Esophagus muscularis mucosa (tissue), 4 donors: Measurements from ENCODE around the gene PPP4R4.

Experiments
- EP300 ChIP-seq: sonication (generic); formaldehyde crosslinking; IDR thresholded peaks from one replicate; pipeline ENCODE4 v1.6.1; 2017; ENCODE audit warnings: antibody characterized with exemption
- POLR2A ChIP-seq: fragments of 450-650 bp; IDR thresholded peaks from one replicate; pipeline ENCODE4 v1.6.1; 2017; ENCODE audit warnings: antibody characterized with exemption, moderate library complexity, mild to moderate bottlenecking, low read depth
- TF ChIP-seq, protein P1 (sequence below), 3 experiments: fragments of 200-600 bp in 2 of 3; fragments of 450-650 bp in 1 of 3; sonication (generic) in 2 of 3; IDR thresholded peaks; one replicate each; pipeline ENCODE4 v1.5.1; 2017 to 2019; ENCODE audit warnings: antibody characterized with exemption in 3 of 3, mild to moderate bottlenecking in 2 of 3, moderate library complexity in 1 of 3

DNA sequence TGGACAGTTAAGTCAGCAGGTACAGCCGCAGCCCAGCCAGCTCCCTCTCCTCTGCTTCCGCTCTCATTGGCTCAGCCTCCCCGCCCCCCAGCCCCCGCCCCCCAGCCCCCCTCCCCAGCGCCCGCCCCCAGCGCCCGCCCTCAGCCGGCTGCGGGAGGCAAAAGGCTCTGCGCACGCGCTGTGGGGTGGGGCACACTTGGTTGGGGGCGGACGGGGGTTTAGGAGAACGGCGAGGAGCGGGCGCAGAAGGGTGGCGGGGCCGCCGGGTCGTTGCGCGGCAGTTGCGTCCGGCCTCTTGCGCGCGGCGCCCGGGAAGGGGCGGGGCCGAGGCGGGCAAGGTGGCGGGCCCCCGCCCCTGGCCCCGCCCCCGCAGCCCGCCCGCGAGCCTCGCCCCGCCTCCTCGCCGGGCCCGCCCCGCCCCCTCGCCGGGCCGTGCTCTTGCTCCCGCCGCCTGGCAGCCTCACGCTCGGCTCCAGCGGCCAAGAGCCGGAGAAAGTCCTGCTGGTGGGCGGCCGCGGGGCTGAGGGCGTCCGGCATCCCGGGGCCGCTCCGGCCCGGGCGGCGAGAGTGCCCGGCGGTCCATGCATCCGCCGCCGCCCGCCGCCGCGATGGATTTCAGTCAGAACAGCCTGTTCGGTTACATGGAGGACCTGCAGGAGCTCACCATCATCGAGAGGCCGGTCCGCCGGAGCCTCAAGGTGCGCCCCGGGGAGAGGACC is at the start of gene PPP4R4:
- TF ChIP-seq, protein P1, sequence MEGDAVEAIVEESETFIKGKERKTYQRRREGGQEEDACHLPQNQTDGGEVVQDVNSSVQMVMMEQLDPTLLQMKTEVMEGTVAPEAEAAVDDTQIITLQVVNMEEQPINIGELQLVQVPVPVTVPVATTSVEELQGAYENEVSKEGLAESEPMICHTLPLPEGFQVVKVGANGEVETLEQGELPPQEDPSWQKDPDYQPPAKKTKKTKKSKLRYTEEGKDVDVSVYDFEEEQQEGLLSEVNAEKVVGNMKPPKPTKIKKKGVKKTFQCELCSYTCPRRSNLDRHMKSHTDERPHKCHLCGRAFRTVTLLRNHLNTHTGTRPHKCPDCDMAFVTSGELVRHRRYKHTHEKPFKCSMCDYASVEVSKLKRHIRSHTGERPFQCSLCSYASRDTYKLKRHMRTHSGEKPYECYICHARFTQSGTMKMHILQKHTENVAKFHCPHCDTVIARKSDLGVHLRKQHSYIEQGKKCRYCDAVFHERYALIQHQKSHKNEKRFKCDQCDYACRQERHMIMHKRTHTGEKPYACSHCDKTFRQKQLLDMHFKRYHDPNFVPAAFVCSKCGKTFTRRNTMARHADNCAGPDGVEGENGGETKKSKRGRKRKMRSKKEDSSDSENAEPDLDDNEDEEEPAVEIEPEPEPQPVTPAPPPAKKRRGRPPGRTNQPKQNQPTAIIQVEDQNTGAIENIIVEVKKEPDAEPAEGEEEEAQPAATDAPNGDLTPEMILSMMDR (IDR thresholded peaks at IDR 0.05), result no peak
- no peak for TF ChIP-seq POLR2A
- no peak for TF ChIP-seq EP300
